Retina (tissue), 1 donor: Measurements from ENCODE around the gene RFXANK.
"Not testable (repeated sequence)": the region's sequence is repeated elsewhere in the genome, so short reads cannot be mapped to it uniquely, and the experiment has no call there.

ENCODE experiments used
- DNase-seq: peaks from one replicate; pipeline ENCODE4 v3.0.0-alpha.2; 2016

RFXANK gene

GRCh38 chr19:19192078-19192882 is at the start of gene RFXANK, which contains the start of gene BORCS8:
Gene RFXANK, plus strand, starts transcription at chr19:19192258. Its CDS starts 1,689 bp downstream, at chr19:19193947.
Gene BORCS8, minus strand, starts transcription at chr19:19192152. Its CDS starts 35 bp downstream, at chr19:19192117.
- peak; percentile 97 for DNase-seq

- DNase-seq = no peak
Measured at GRCh38 chr19:19142347-19142746, 49.7 kb upstream of the RFXANK start.

- DNase-seq = no peak
Measured at GRCh38 chr19:19145281-19145680, 46.8 kb upstream of the RFXANK start.

- peak; percentile 85 for DNase-seq
Measured at GRCh38 chr19:19145684-19146608, 46.1 kb upstream of the RFXANK start.

GRCh38 chr19:19146865-19147264 is 45.2 kb upstream of the RFXANK start:
- DNase-seq = no peak

GRCh38 chr19:19147344-19147743 is 44.7 kb upstream of the RFXANK start:
- DNase-seq = no peak

GRCh38 chr19:19148504-19148903 is 43.6 kb upstream of the RFXANK start:
- not testable (repeated sequence) for DNase-seq

GRCh38 chr19:19149435-19149834 is 42.6 kb upstream of the RFXANK start:
- DNase-seq = no peak

- no peak for DNase-seq
Measured at GRCh38 chr19:19151418-19151817, 40.6 kb upstream of the RFXANK start.

GRCh38 chr19:19152668-19153384 is 39.2 kb upstream of the RFXANK start:
- DNase-seq = no peak

- DNase-seq = no peak
Measured at GRCh38 chr19:19154768-19155494, 37.1 kb upstream of the RFXANK start.

GRCh38 chr19:19155495-19156219 is 36.4 kb upstream of the RFXANK start:
- DNase-seq = no peak

GRCh38 chr19:19157808-19158207 is 34.2 kb upstream of the RFXANK start:
- no peak for DNase-seq

GRCh38 chr19:19159534-19159933 is 32.5 kb upstream of the RFXANK start:
- DNase-seq = no peak

GRCh38 chr19:19160461-19161035 is 31.5 kb upstream of the RFXANK start:
- no peak for DNase-seq

- DNase-seq = no peak
Measured at GRCh38 chr19:19162495-19162894, 29.6 kb upstream of the RFXANK start.

- no peak for DNase-seq
Measured at GRCh38 chr19:19165396-19165795, 26.7 kb upstream of the RFXANK start.

- DNase-seq = no peak
Measured at GRCh38 chr19:19167612-19168011, 24.4 kb upstream of the RFXANK start.

GRCh38 chr19:19169236-19170052 is 22.6 kb upstream of the RFXANK start:
- no peak for DNase-seq
